Psoas muscle (tissue), 8 donors: ENCODE measurements around the gene PDILT. TPM values are rescaled to one million over a fixed set of nuclear protein-coding genes. Genes with fewer than 3 reads are reported as not detected.

Source experiments
- ATAC-seq, 4 donors: fragments of 200-7000 bp; cut with Tn5 transposase; one replicate each; pipeline ENCODE4 v1.9.1; 2020; ENCODE audit warnings: moderate library complexity in 3 of 4, mild to moderate bottlenecking in 2 of 4
- DNase-seq, 2 donors: peaks; one replicate each; pipeline ENCODE4 v3.0.0-alpha.2; 2020
- H3K27ac ChIP-seq: fragments of 200-600 bp; one replicate; pipeline ENCODE4 v1.8.0; 2022
- H3K27me3 ChIP-seq, 3 donors: fragments of 200-600 bp in 1 of 3; one replicate each; pipeline versions ENCODE4 v1.6.1 to v1.8.0; 2013 to 2022; ENCODE audit warnings: low read length in 2 of 3, mild to moderate bottlenecking in 2 of 3, moderate library complexity in 1 of 3; ENCODE audit not compliant: insufficient read depth in 3 of 3
- H3K36me3 ChIP-seq, 2 donors: fragments of 200-600 bp in 1 of 2; one replicate each; pipeline versions ENCODE4 v1.6.1 to v1.8.0; 2013 to 2022; ENCODE audit warnings: low read depth in 1 of 2, mild to moderate bottlenecking in 1 of 2, moderate library complexity in 1 of 2; ENCODE audit not compliant: insufficient read depth in 1 of 2
- H3K4me1 ChIP-seq: fragments of 200-600 bp; one replicate; pipeline ENCODE4 v1.8.0; 2022
- H3K4me3 ChIP-seq: fragments of 200-600 bp; one replicate; pipeline ENCODE4 v1.8.0; 2022; ENCODE audit warnings: mild to moderate bottlenecking
- H3K9me3 ChIP-seq: fragments of 200-600 bp; one replicate; pipeline ENCODE4 v1.8.0; 2022
- WGBS, 3 donors: extraction: QIAGEN DNeasy Blood & Tissue Kit; methylation state at CpG; one replicate each; pipeline versions ENCODE4 v1.1.6 to v1.1.7; 2013; 5-methylcytosine and 5-hydroxymethylcytosine counted together
- intact Hi-C, 2 donors: fragments of 100-400 bp; cut with DNase I; formaldehyde crosslinking; loops; one replicate each; pipeline versions ENCODE4 v1.11.0 to v1.14.2; 2022
- polyA plus RNA-seq, 3 donors: library from polyadenylated mRNA; stranded (reverse); fragments of 200-250 nt; gene quantifications; one replicate each; pipeline ENCODE4 v1.2.3, GENCODE V29; 2013
- total RNA-seq, 4 donors: library from RNA; stranded (reverse); fragmentation: NEBNext Ultra II Directional in 2 of 4; extraction: Animal tissue kit (Norgen Biotek cat#: 25700) in 2 of 4; gene quantifications; one replicate each; pipeline versions ENCODE4 v1.2.1 to v1.2.4, GENCODE V29; 2021 to 2023
- TF ChIP-seq, protein P1 (sequence below): fragments of 200-600 bp; IDR thresholded peaks from one replicate; pipeline ENCODE4 v1.8.0; 2022; ENCODE audit warnings: antibody characterized with exemption
- donor health status: healthy with polysubstance abuse.
- donor health status: DM: no; HTN: no; CAD: no; lungs with moderate emphysema.
- donor health status: Bipolar disorder and iron deficiency.
- donor health status: healthy.
- donor health status: DM: yes; HTN: yes; CAD: no.
- donor health status: DM: no; HTN: no; CAD: no.
- donor health status: DM: no; HTN: no; CAD: no.
- donor health status: DM: yes; HTN: yes; CAD: no.

The PDILT gene
- total and polyA plus RNA-seq, 7 donors: not detected

DNA sequence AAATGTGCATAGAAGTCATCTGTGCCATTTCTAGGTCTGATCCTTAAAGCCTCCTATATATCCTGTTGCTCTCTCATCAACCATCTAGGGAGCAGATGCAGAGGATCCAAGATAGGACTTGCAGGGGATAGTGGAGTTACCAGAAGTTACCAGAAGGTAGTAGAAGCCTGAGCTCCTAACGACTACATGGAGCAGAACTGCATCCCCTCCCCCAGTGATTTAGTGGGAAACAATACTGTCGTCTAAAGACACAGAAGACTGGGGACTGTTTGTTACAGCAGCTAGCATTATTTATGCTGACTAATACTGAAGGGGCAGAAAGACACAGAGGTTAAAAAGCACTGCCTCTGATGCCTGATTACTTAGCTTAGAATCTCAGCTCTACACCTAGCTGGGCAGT lies 93.0 kb downstream of the PDILT start:
- Histone ChIP-seq H3K27me3 (peaks cover 0 to 4% (median 0%) of the 10 kb centered on the region in 3 donors), H3K36me3 (no peaks in the 10 kb centered on the region), H3K9me3 (no peaks in the 10 kb centered on the region), H3K4me3 (no peak overlapping the region), H3K27ac (no peak overlapping the region), H3K4me1 (no peaks in the 10 kb centered on the region)
- WGBS, 3 donors: 57 to 60% (median 57%) methylated on average over 2 of the region's 2 CpGs
- TF ChIP-seq, protein P1, sequence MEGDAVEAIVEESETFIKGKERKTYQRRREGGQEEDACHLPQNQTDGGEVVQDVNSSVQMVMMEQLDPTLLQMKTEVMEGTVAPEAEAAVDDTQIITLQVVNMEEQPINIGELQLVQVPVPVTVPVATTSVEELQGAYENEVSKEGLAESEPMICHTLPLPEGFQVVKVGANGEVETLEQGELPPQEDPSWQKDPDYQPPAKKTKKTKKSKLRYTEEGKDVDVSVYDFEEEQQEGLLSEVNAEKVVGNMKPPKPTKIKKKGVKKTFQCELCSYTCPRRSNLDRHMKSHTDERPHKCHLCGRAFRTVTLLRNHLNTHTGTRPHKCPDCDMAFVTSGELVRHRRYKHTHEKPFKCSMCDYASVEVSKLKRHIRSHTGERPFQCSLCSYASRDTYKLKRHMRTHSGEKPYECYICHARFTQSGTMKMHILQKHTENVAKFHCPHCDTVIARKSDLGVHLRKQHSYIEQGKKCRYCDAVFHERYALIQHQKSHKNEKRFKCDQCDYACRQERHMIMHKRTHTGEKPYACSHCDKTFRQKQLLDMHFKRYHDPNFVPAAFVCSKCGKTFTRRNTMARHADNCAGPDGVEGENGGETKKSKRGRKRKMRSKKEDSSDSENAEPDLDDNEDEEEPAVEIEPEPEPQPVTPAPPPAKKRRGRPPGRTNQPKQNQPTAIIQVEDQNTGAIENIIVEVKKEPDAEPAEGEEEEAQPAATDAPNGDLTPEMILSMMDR: no peak
- ATAC-seq (no peak), DNase-seq (no peak)
- intact Hi-C loops: no loop called here

DNA sequence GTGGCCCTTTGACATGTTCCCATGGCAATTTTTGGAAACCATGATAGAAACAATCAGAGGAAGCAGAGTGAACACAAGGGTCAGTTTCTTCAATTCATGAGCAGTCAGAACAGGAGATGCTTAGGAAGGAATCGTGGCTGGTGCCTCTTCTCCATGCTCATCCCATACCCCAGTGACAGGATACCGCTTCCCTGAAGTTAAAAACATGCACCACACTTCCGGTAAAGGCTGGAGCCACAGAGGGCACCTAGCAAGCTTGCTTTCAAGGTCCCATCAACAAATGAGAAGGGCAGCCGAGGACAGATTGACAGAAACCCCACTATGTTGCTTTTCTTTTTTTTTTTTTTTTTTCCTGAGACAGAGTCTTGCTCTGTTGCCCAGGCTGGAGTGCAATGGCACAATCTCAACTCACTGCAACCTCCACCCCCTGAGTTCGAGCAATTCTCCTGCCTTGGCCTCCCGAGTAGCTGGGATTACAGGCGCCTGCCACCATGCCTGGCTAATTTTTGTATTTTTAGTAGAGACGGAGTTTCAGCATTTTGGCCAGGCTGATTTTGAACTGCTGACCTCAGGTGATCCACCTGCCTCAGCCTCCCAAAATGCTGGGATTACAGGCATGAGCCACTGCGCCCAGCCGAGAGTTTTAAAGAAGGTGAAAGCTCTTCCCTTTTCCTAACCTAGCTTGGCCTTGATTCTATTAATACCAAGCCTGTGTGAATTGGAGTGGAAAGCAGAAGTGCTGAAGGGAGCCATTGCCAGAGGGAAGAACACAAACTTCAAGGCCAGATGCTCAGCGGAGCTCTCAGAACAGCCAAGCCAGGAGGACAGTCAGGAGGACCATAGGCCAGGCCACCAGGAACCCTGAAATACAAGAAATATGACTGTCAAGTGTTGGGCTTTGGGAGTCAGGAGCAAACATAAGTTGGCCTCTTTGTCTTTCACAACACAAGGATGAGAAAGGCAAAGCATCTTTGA lies 93.8 kb downstream of the PDILT start:
- DNase-seq (no peak), ATAC-seq (no peak)
- Histone ChIP-seq H3K4me1 (no peaks in the 10 kb centered on the region), H3K27me3 (peaks cover 0 to 4% (median 0%) of the 10 kb centered on the region in 3 donors), H3K4me3 (no peak overlapping the region), H3K27ac (no peak overlapping the region), H3K9me3 (no peaks in the 10 kb centered on the region), H3K36me3 (no peaks in the 10 kb centered on the region)
- WGBS, 3 donors: 77 to 78% (median 78%) methylated on average over 11 of the region's 11 CpGs
- intact Hi-C loops: no loop called here
- TF ChIP-seq, protein P1: no peak

DNA sequence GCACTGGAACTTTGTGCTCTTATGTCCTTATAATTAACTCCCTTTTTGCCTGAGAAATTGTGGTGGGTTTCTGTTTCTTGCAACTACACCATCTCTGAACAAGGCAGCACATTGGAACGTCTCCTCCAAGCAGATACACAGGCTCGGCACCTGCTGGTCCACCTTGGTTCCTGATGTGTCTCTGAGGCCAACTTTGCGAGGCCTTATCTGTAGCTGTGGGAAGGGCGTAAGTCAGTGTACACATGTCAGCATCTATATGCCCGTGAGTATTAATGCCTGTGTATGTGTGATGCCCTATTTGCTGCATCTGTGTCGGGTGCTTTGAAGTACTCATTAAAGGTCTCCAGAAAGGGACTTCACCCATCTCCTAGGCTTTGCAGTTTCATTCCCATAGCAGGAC lies 94.8 kb downstream of the PDILT start:
- TF ChIP-seq, protein P1: no peak
- Histone ChIP-seq H3K4me3 (no peak overlapping the region), H3K36me3 (no peaks in the 10 kb centered on the region), H3K27ac (no peak overlapping the region), H3K9me3 (no peaks in the 10 kb centered on the region), H3K4me1 (no peaks in the 10 kb centered on the region), H3K27me3 (peaks cover 0 to 4% (median 0%) of the 10 kb centered on the region in 3 donors)
- ATAC-seq: no peak
- no peak for DNase-seq
- WGBS, 3 donors: 83 to 87% (median 83%) methylated on average over 6 of the region's 6 CpGs
- intact Hi-C loops: loop anchor here in 1 of 2 donors (10.0 kb wide), 1 partner anchor 405 kb away; no protein-coding TSS in a partner anchor

Other genes with a start within 250 kb of the PDILT start
- gene GP2, start 77.2 kb downstream of the PDILT start, total RNA-seq: 1 to 10 TPM in 1 of 4 donors, under 1 TPM in 1, not detected in 2; 0.34 to 3.1 TPM
- gene GP2, start 77.2 kb downstream of the PDILT start, polyA plus RNA-seq: 1 to 10 TPM in 1 of 3 donors, under 1 TPM in 1, not detected in 1; 0.55 to 1.3 TPM
- not detected for gene UMOD, start 52.0 kb downstream of the PDILT start, total RNA-seq
- not detected for gene UMOD, start 52.0 kb downstream of the PDILT start, polyA plus RNA-seq
- 1 to 10 TPM; 2.4 to 7.9 (median 4.0) TPM for gene ACSM5, start 4.8 kb upstream of the PDILT start, total RNA-seq
- 1 to 10 TPM; 1.2 to 4.5 (median 4.3) TPM for gene ACSM5, start 4.8 kb upstream of the PDILT start, polyA plus RNA-seq
- under 1 TPM in 1 of 4 donors, not detected in 3; 0.24 TPM for gene ACSM2A, start 46.8 kb upstream of the PDILT start, total RNA-seq
- under 1 TPM in 2 of 3 donors, not detected in 1; 0.05 to 0.12 TPM for gene ACSM2A, start 46.8 kb upstream of the PDILT start, polyA plus RNA-seq
- not detected for gene ACSM2B, start 171.6 kb upstream of the PDILT start, total RNA-seq
- under 1 TPM in 1 of 3 donors, not detected in 2; 0.25 TPM for gene ACSM2B, start 171.6 kb upstream of the PDILT start, polyA plus RNA-seq